Stimulated activated CD8-positive, alpha-beta memory T cell treated with anti-CD3 and anti-CD28 coated beads, Interleukin-2, amount 100 ng/mL, for 48 hours (primary cell): ENCODE results near the gene DENND5B.
"Not testable (repeated sequence)": the region's sequence is repeated elsewhere in the genome, so short reads cannot be mapped to it uniquely, and the experiment has no call there.

ENCODE experiments used
- DNase-seq, 2 donors: peaks; one replicate each; pipeline ENCODE4 v3.0.0-alpha.2; 2020; ENCODE audit warnings: low read depth in 2 of 2

DENND5B gene

GRCh38 chr12:31377210-31377609, 213.7 kb downstream of the DENND5B start:
- DNase-seq = not testable (repeated sequence)

- not testable (repeated sequence) for DNase-seq
These were observed 215.5 kb downstream of the DENND5B start for GRCh38 chr12:31375422-31375821.

DNA sequence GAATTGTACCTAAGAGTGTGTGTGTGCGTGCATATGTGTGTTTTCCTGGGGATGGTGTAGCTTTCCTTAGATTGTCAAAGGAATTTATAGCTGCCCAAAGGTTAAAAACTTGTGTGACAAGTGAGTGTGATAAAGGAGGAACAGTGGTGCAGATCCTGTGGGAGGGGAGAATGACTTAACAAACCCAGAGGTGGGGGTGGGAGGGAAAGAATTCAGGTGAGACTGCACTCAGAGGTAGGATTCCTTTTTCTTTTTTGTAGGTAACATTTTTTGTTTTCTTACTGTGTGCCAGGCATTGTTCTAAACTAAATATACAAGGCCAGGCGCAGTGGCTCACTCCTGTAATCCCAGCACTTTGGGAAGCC, 219.7 kb downstream of the DENND5B start:
- DNase-seq = no peak

DNA sequence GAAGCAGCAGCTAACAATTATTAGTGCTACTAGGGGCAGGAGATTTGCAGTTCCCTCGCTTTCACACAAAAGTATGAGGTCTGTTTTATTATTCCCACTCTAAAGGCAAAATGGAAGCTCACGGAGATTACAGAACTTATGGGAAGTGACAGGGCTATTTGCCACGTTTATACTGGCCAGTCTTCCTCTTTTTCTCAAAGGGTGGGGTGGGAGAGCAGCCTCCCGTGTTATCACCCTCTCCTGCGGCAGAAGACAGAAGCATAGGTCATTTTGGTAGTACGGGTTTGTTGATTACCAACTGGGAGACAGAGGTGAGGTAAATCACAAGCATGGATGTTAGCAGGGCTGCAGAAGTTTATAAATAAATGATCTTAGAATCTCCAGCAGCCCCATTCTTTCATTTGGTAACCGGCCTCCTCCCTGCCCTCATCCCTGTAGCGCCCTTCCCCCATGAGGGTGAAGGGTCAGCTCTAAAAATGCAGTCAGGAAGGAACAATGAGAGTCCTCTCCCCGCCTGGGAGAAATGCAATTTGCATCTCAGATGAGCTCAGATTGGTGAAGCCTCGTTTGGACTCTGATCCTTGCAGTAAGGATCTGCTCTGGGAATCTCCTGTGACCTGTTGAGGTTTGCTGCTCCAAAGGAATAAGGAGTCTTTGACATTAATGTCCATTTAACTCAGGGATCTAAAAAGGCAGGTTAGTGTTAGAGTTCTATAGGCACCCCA, 220.2 kb downstream of the DENND5B start:
- DNase-seq = no peak

DNA sequence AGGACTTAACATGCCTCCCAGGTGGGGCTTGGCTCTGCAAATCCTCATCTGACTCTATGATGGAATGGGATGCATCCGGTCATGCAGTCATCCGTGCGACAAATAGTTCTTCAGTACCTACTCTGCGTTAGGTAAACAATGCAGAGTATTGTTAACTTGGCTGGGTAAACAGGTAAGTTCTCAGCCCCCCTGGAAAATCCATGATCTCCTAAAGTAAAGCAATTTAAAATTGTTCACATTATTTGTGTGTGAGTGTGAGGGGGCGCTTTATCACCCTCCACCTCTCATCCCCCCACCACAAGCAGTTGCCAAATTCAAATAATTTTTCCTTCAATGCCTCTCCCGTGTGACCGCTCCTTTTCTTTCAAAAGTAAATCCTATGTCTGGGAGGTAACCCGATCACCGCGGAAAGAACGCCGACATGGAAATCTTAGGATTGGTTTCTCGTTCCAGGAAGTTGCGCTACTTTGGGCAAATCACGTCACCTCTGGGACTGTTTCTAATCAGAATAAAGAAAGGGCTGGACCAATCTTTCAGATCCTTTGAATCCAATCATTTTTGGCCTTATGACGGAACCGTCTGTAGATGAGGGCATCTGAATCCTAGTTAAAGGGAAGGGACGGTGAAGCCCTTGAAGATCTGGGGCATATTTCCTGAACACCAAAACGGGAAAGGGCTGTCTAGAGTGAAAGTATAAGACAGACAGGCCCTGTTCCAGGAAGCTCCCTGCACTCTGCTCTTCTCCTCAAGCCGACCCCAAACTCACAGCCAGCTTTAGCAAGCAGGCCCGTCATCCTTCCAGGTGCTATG, 221.0 kb downstream of the DENND5B start:
- no peak for DNase-seq

GRCh38 chr12:31368666-31369361, 222.1 kb downstream of the DENND5B start:
- DNase-seq = no peak

GRCh38 chr12:31366104-31366621, 224.8 kb downstream of the DENND5B start:
- DNase-seq = no peak

DNA sequence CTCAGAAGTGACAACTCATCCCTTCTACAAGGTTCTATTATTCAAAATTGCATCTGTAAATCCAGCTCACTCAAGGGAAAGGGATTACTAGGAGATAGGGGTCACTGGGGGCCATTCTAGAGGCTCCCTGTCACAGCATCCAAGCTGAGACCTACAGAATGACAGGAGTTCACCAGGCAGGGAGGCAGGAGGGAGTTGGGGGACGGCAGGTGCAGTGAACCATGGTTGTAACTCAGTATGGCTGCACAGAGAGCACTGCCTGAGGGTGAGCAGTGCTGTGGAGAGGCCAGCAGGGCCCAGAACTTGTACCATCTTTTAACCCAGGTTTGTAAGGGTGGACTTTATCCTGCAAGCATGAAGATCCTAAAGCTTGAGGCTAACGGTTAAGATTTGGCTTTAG, 227.1 kb downstream of the DENND5B start:
- no peak for DNase-seq

DNA sequence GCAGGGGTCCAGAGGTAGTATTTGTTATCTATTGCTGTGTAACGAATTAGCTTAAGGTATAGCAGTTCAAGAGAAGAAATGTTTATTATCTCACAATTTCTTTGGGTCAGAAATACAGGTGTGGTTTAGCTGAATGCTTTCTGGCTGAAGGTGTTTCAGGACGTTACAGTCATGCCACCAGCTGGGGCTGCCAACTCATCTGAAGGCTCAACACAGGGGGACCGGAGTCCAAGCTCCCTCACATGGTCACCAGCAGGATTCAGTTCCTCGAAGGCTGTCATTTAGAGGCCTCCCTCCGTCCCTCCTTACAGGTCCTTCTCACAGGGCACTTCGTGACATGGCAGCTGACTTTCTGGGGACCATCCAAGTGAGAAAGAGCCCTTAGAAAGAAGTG, 227.5 kb downstream of the DENND5B start:
- DNase-seq = no peak

GRCh38 chr12:31362759-31363415, 228.0 kb downstream of the DENND5B start:
- no peak for DNase-seq

DNA sequence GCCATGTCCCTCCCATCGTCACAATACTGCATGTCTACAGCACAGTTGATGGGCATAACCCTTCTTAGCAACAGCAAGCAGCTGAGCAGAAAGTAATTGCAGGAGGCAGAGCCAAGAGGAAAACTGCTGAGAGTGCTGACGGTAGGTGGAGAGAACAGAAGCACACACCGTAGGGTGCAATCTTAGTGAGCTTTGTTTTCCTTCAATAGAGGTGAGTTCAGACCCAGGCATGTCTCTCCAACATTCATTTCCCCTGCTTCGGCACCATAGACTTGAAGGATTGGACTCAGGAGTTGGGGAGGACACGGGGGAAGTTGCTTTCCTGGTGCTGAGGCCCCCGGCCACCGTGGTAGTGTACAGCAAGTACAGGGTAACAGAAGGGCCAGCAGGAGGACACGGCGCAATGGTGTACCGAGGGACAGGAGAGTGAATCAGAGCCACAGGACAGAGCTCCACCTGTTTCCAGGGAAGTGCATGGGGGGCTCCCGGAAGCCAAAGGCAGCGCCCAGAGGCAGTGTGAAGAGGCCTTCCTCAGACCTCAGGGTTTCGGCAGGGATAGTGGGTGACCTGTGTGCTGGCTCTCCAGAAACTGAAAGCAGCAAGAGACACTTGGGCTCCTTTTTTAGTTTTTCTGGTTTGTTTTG, 228.7 kb downstream of the DENND5B start:
- no peak for DNase-seq

GRCh38 chr12:31361730-31362114, 229.2 kb downstream of the DENND5B start:
- DNase-seq = no peak

DNA sequence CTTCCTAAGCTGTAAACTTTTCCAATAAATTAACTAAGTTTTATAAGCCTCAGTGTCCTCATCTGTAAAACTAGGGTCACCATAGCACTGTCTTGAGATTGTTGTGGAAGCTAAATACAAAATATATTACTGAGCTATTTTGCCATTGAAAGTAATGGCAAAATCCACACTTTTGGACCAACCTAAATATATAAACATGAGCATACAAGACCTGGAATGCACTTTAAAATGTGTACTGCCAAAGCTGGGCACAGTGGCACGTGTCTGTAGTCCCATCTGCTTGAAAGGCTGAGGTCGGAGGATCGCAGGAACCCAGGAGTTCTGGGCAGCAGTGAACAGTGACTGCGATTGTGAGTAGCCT, 235.2 kb downstream of the DENND5B start:
- no peak for DNase-seq

- DNase-seq = no peak
These were observed 236.9 kb downstream of the DENND5B start for GRCh38 chr12:31353750-31354708.

DNA sequence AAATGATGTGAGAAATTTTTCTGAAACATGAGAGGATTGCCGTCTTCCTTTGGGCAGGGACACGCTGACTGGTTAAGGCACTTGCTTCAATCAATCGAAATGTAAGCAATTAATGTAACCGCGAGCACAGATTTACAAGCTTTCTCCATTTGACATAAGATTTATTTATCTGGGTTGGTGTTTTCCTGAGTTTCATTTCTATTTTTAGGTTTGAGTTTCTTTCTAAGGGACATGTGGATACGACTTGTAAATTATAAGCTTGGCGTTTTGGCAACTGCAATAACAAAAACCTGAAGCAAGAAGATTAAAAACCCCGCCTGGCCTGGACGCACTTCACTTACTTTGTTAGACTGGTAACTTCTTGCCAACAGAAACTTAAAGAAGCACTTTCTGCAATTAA, 244.7 kb downstream of the DENND5B start:
- no peak for DNase-seq

GRCh38 chr12:31343139-31343538, 247.8 kb downstream of the DENND5B start:
- DNase-seq = no peak

DNA sequence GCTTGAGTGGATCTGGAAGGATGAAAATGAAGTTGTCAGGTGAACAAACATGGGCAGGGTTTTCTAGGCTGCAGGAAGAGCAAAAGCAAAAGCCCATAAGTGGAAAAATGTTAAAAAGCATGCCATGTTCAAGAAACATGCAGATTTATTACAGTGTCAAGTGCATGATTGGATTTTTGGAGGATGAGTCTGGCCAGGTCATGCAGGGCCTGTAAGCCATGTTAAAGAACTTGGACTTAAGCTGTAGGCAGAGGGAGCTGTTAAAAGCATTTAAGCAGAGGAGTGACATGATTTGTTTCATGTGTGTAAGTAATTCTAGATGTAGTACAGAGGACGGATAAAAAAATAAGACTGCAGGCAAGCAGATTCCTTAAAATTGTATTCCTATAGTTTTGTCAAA, 248.7 kb downstream of the DENND5B start:
- DNase-seq = no peak

DNA sequence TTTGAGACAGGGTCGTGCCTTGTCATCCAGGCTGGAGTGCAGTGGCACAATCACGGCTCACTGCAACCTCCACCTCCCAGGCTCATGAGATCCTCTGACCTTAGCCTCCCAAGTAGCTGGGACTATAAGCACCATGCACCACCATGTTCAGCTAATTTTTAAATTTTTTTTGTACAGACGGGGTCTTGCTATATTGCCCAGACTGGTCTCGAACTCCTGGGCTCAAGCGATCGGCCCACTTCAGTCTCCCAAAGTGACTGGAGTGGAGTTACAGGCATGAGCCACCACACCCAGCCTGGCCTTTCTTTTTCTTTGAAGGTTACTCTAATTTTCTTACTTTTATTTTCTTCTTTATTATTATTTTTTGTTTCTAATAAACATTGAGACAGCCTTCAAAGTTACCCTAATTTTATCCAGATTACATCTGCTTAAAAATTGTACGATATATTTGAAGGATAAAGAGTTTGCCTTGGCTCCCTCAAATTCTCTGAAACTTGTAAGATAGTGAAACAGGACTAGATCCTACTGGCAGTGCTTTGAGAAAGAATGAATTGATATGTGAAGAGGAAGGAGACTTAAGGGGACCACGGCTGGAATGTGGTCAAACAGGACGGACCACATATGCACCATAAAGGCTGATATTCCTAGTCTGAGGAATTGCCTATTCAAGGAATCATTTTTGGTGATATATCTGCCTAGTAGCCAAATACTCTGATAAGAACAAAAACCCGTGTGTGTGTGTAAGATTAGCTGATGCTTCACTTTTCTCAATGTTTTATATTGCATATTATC, 250.9 kb downstream of the DENND5B start:
- no peak for DNase-seq

- no peak for DNase-seq
These were observed 253.0 kb downstream of the DENND5B start for GRCh38 chr12:31337952-31338351.
